Measurements from ENCODE around the gene SCARF1. TPM values are rescaled to one million over a fixed set of nuclear protein-coding genes. Genes with fewer than 3 reads are reported as not detected.
"Not testable (repeated sequence)": the region's sequence is repeated elsewhere in the genome, so short reads cannot be mapped to it uniquely, and the experiment has no call there.

SCARF1 gene
- total RNA-seq, 1 donor from 2014 or later: 0.97 TPM

GRCh38 chr17:1684378-1685189 is 39.1 kb upstream of the SCARF1 start, which contains the start of gene PRPF8:
PRPF8 (minus strand) TSS chr17:1684867; CDS start chr17:1684571, 296 bp downstream.
- no peak for TF ChIP-seq CTCF (conservative IDR thresholded peaks at IDR 0.05)
- Mint-ChIP-seq H3K4me3 (peak within 1 kb of the TSS; percentile 99), H3K9me3 (no peaks in the 10 kb centered on the region), H3K36me3 (peaks cover 36% of the 10 kb centered on the region), H3K4me1 (ENCODE audit: unreplicated experiment) (peaks cover 19% of the 10 kb centered on the region), H3K27me3 (no peaks in the 10 kb centered on the region), H3K27ac (peak within 1 kb of the TSS; percentile 95)
- DNase-seq (ENCODE audit: extremely low spot score, unreplicated experiment): peak; percentile 98

- H3K4me1 Mint-ChIP-seq (ENCODE audit: unreplicated experiment): peaks cover 19% of the 10 kb centered on the region
- TF ChIP-seq CTCF (conservative IDR thresholded peaks at IDR 0.05): no peak
- H3K36me3 Mint-ChIP-seq: peaks cover 39% of the 10 kb centered on the region
- H3K27me3 Mint-ChIP-seq: no peaks in the 10 kb centered on the region
- peak overlapping the region; percentile 99 for H3K4me3 Mint-ChIP-seq
- H3K9me3 Mint-ChIP-seq: no peaks in the 10 kb centered on the region
- no peak for DNase-seq (ENCODE audit: extremely low spot score, unreplicated experiment)
- peak overlapping the region; percentile 95 for H3K27ac Mint-ChIP-seq
These were observed 37.9 kb upstream of the SCARF1 start for GRCh38 chr17:1683459-1683858.

DNA sequence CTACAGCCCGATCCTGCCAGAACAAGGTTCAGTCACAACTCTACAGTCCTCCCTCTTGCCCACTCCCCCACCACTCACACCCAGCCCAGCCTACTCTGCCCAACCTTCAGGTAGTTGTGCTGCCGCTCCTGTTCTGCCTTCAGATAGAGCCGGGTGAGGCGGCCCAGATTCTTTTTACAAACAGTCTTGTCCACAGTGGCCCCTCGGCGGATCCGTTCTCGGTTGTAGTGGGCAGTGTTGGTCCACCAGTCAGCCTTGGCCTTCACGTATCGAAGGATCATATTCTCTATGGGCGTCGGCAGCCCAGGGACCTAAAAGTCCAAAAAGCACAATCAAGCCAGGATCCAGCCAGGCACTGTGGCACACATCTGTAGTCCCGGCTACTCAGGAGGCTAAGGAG is 30.9 kb upstream of the SCARF1 start:
- Mint-ChIP-seq H3K36me3 (peaks cover 37% of the 10 kb centered on the region), H3K9me3 (no peaks in the 10 kb centered on the region), H3K4me1 (ENCODE audit: unreplicated experiment) (no peaks in the 10 kb centered on the region), H3K4me3 (no peak overlapping the region), H3K27ac (no peak overlapping the region), H3K27me3 (no peaks in the 10 kb centered on the region)
- TF ChIP-seq CTCF (conservative IDR thresholded peaks at IDR 0.05): no peak
- DNase-seq (ENCODE audit: extremely low spot score, unreplicated experiment): no peak

DNA sequence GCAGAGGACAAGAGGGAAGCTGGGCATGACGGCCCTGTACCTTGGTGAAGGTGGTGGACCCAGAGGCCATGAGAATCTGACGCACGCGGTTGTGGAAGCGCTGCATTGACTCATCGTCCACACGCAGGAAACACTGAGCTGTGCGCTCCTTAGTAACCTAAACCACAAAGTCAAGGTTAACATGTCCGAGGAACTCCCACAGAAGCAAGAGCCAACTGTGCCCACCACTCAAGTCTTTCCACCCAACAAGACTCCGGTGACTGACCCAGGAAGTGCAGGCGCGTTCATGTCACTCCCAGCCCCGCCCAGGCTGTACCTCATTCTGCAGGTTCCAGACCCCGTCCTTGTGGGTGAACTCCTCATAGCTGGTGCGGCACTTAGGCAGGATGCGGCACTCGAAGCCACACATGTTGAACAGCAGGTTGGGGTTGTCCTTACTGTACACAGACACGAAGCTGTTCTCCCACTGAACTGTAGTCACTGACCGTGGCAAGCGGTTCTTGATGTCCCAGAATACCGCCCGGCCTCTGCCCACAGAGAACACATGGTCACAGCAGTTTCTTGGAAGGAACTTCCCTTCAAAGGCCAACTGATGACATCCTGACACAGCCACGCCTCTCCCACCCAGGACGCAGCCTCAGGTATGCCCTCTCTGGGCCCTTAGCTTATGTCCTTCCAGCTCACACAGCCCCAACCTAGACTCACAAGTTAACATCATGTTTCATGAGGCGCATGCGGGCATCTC is 27.7 kb upstream of the SCARF1 start:
- no peaks in the 10 kb centered on the region for H3K27me3 Mint-ChIP-seq
- H3K4me3 Mint-ChIP-seq: no peak overlapping the region
- H3K36me3 Mint-ChIP-seq: peaks cover 40% of the 10 kb centered on the region
- TF ChIP-seq CTCF (conservative IDR thresholded peaks at IDR 0.05): no peak
- DNase-seq (ENCODE audit: extremely low spot score, unreplicated experiment): no peak
- no peaks in the 10 kb centered on the region for H3K9me3 Mint-ChIP-seq
- H3K27ac Mint-ChIP-seq: no peak overlapping the region
- no peaks in the 10 kb centered on the region for H3K4me1 Mint-ChIP-seq (ENCODE audit: unreplicated experiment)

- not testable (repeated sequence) for H3K9me3 Mint-ChIP-seq; H3K27me3 Mint-ChIP-seq; H3K4me1 Mint-ChIP-seq (ENCODE audit: unreplicated experiment); DNase-seq (ENCODE audit: extremely low spot score, unreplicated experiment); H3K4me3 Mint-ChIP-seq; H3K27ac Mint-ChIP-seq
- H3K36me3 Mint-ChIP-seq: peaks cover 43% of the 10 kb centered on the region
These were observed 18.4 kb upstream of the SCARF1 start for GRCh38 chr17:1663934-1664333.

DNA sequence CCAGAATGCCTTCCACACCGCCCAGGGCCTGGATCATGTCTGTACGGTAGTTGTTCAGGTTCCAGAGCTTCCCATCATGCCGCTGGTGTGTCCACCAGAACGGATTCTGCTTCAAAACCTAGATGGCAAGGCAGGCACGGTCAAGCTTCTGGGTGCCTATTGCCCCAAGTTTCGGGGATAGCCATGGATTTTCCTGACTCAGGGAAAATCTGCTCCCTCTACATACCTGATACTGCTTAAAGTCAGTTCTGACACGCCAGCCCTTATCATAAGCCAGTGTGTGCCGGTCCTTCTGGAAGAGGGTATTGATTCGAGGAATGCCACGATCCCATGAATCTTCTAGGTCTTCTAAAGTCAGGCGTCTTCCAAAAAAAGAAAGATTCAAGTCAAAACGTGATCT is 15.5 kb upstream of the SCARF1 start:
- H3K4me3 Mint-ChIP-seq: no peak overlapping the region
- H3K4me1 Mint-ChIP-seq (ENCODE audit: unreplicated experiment): no peaks in the 10 kb centered on the region
- no peak overlapping the region for H3K27ac Mint-ChIP-seq
- DNase-seq (ENCODE audit: extremely low spot score, unreplicated experiment): no peak
- H3K36me3 Mint-ChIP-seq: peaks cover 54% of the 10 kb centered on the region
- no peaks in the 10 kb centered on the region for H3K27me3 Mint-ChIP-seq
- TF ChIP-seq CTCF (conservative IDR thresholded peaks at IDR 0.05): no peak
- no peaks in the 10 kb centered on the region for H3K9me3 Mint-ChIP-seq

All from type B pancreatic cell (in vitro differentiated cells).